ENCODE measurements around the gene ITSN1.
A peak's percentile ranks its signal among the peaks of the same experiment; 100 is the strongest.
"Not testable (repeated sequence)": the region's sequence is repeated elsewhere in the genome, so short reads cannot be mapped to it uniquely, and the experiment has no call there.

ITSN1 gene

DNA sequence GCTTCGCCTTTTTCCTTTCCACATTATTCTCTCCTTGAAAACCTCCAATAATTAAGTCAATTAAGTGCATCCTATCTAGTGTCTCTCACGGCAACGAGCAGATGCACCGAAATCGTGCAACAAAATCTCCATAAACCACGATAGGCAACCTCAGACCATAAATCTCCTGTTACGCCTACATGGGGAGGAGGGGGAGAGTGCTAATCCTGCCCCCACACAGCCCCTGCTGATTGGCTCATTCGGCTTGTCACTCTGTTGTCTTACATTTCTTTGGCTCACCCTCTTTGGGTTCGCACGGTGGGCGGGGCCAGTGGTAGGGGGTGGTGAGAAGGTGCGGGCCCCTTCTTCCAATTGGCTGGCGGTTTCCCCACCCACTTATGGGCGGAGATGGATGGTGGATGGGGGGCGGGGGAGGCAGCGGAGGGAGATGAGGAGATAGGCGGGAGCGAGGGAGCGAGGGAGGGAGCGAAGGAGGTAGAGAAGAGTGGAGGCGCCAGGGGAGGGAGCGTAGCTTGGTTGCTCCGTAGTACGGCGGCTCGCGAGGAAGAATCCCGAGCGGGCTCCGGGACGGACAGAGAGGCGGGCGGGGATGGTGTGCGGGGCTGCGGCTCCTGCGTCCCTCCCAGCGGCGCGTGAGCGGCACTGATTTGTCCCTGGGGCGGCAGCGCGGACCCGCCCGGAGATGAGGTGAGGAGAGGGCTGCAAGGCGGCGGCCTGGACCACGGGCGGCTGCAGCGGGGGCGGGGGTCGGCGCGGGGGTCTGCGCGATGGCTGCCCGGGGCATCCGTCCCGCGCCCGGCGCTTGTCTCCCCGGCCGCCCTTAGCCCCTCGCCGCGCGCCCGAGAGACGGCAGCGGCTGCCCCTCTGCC is at the start of gene ITSN1:
Gene ITSN1 (plus strand): TSS at position 475 of the 869 bp plus-strand sequence. CDS start 76,328 bp downstream, outside the sequence.
- peak; percentile 99 for DNase-seq

GRCh38 chr21:33598051-33598450 is 44.2 kb upstream of the ITSN1 start:
- DNase-seq, result no peak

GRCh38 chr21:33608559-33608958 is 33.7 kb upstream of the ITSN1 start:
- DNase-seq, result no peak

DNA sequence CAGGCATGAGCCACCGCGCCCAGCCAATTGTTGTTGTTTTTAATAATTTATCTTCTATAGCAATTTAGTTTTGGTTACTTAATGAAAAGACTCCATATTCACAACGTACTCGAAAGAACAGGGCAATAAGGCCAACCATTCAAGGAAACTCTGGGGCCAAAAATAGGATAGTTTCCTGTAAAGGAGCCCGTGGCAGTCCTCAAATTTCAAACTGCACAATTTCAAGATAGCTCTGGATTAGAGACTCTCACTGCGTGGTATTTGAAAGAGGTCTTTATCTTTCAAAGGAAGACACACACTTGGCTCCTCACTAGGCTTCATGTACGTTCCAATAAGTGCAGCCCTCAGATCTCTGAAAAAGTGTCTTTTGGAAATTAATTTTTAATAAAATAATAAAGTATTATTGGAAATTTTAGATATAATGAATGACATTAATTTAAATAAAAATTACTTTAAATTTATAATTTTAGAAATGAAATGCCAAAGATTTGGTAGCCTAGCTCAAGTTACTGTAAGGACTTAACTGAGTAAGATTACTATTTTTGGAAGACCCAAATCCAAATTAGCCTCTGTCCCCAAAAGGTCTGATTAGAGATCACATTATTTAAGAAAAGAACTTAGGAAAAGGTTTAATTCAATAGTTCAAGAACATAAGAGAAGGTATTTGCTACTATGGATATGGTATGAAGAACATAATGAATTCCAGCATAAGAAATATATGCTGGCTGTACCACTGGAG is 31.1 kb upstream of the ITSN1 start:
- no peak for DNase-seq

GRCh38 chr21:33617565-33617964 is 24.7 kb upstream of the ITSN1 start:
- not testable (repeated sequence) for DNase-seq

DNA sequence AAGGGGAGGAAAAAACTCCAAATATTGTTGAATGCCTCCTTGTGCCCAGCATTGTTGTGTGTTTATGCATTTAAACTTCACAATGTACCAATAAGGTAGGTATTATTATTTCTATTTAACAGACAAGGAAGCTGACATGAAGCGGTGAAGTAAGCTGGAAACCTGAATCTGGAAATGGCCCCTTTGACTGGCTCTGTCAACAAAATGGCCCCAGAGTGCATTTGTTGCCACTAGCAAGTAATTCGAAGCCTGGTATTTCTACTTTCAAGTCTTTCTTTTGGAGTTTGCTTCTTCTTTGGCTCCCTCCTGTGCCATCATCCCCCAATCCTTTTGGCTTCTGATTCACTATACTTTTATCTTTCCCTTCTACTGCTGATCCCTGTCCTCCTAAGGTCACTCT is 23.9 kb upstream of the ITSN1 start:
- DNase-seq, result no peak

GRCh38 chr21:33619726-33620125 is 22.6 kb upstream of the ITSN1 start:
- no peak for DNase-seq

- no peak for DNase-seq
Measured at GRCh38 chr21:33622253-33622652, 20.0 kb upstream of the ITSN1 start.

DNA sequence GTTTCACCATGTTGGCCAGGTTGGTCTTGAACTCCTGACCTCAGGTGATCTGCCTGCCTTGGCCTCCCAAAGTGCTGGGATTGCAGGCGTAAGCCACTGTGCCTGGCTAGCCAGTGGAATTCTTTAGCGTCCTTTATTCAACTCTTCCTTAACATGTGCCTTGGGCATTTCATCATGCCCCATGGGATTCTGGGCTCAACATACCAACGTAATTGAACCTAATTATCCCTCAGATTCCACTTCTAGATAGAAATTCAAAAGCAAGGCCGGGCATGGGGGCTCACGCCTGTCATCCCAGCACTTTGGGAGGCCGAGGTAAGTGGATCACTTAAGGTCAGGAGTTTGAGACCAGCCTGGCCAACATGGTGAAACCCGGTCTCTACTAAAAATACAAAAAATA is 16.1 kb upstream of the ITSN1 start:
- DNase-seq, result not testable (repeated sequence)

GRCh38 chr21:33634254-33634653 is 8.0 kb upstream of the ITSN1 start:
- DNase-seq, result no peak

GRCh38 chr21:33640697-33641351 is 1.5 kb upstream of the ITSN1 start:
- DNase-seq, result no peak

DNA sequence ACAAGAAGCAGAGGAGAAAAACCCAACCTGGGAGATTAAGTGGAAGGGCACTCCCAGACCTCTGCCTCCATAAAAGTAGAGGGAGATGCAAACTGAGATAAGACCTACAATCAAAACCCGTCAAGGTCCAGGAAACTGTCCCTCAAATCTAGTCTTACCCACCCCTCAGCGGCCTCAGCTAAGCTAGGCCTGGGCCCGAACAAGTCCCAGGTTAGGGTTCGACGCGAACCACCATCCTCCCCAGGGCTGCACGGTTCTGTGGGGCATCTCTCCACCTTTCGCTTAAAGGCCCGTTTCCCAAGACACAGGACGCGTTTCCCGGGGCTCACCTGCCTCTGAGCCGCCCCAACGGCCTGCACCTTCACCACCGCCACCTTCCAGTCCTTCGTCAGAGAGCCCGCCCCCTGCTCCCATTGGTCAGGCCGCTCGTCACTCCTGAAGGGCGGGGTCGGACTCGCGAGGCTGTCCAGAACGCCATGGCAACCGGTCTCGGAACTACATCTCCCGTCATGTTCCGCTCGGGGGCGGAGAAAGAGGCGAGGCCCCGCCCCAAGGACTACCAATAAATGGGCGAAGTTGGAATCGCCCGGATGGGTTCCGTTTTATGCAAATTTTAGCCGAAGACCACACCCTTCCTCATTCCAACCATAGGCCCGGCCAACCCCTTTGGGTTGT is 812 bp upstream of the ITSN1 start, which contains the start of gene CRYZL1:
Gene CRYZL1 (minus strand): TSS at position 390 of the 675 bp plus-strand sequence. CDS start 10,190 bp downstream, outside the sequence.
- peak; percentile 100 for DNase-seq

DNA sequence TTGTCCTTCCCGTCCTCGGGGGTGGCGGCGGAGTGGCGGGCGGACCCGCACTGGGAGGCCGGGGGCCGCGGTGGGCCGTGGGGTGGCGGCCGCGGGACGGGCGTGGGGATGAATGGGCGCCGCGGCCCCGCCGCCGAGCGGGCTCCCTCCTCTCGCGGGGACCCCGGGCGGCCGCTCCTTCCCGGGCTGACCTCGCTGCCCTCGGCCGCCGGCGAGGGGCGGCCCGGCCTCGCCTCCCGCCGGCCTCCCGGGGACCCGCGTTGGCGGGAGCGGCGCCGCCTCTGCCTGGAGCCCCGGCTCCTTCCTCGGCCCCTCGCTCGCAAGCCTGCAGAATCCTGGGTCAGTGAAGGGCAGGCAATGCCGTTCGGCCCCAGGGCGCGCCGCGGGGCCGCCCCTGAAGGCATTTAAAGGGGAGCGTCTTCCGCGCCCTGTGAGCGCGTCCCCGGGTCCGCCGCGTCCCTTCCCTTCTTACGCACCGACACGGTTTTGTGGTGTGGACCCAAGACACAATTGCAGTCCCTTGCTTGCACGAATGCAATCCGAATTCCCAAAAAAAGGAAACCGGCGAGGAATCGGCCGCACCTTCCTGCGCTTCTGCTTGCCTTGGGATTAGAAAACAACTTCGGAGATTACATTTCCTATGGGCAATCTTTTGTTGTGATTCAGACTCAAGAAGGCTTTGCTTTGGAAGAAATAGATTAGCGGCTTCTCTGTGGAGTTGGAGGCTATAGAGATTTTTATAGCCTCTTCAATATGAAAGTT is 776 bp downstream of the ITSN1 start:
- DNase-seq, result no peak

- no peak for DNase-seq
Measured at GRCh38 chr21:33643658-33644311, 1.5 kb downstream of the ITSN1 start.

DNA sequence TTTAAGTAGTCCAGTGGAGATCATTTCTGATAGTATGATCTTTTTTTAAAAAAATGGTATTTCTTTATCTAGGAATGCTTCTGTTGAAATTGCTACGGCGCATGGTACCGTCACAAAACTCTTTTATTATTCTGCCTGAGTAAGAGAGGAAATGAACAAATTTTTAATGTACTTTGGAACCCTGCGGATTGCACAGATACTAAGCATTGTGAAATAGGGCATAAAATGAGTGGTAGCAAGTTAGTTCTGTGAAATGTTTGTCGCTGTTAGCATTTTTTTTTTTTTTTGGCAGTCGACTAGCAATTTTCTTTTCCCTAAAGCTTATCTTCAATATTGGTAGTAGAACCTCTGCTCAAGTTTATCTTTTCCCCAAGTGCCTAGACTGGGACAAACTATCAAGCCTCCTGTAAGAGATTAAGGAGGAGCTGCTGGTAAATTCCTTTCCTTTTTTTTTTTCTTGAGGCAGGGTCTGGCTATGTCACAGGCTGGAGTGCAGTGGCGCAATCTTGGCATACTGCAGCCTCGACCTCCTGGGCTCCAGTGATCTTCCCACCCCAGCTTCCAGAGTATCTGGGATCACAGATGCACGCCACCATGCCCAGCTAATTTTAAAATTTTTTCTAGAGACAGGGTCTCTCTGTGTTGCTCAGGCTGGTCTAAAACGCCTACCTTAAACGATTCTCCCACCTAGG is 2.2 kb downstream of the ITSN1 start:
- no peak for DNase-seq

- DNase-seq, result no peak
Measured at GRCh38 chr21:33645730-33646129, 3.4 kb downstream of the ITSN1 start.

DNA sequence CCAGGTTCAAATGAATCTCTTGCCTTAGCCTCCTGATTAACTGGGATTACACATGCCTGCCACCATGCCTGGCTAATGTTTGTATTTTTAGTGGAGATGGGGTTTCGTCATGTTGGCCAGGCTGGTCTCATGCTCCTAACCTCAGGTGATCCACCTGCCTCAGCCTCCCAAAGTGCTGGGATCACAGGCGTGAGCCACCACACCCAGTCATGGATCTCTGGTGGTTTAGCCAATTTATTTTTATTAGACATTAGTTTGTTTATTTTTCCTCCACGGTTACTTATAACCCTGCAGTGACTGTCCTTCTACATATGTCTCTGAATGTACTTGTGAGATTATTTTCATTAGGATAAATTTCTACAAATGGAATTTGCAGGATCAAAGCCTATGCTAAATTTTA is 5.3 kb downstream of the ITSN1 start:
- DNase-seq, result no peak

GRCh38 chr21:33648555-33648954 is 6.3 kb downstream of the ITSN1 start:
- no peak for DNase-seq

GRCh38 chr21:33650230-33650629 is 7.9 kb downstream of the ITSN1 start:
- no peak for DNase-seq

GRCh38 chr21:33650929-33651509 is 8.7 kb downstream of the ITSN1 start:
- no peak for DNase-seq

Data from activated CD4-positive, alpha-beta T cell treated with anti-CD3 and anti-CD28 coated beads, Interleukin-2, amount 50 U/mL, for 16 hours (primary cell).